IMR-90 (cell line): ENCODE measurements around the gene CPXM2. TPM values are rescaled to one million over a fixed set of nuclear protein-coding genes. Genes with fewer than 3 reads are reported as not detected.

Experiments
- ATAC-seq: fragments of 200-7000 bp; cut with Tn5 transposase; 2 replicates; pipeline ENCODE4 v1.9.1; 2020; ENCODE audit warnings: low read depth, mild to moderate bottlenecking, moderate library complexity
- BruUV-seq: library from RNA; stranded (reverse); fragments of 400-500 nt; replicated peaks from 2 replicates; lab custom pipeline; 2021; lab: Mats Ljungman, UMichigan
- CTCF ChIA-PET: fragments of 300-600 bp; formaldehyde crosslinking; extraction: SDS; loops from one replicate; lab custom pipeline; 2021; ENCODE audit warnings: antibody characterized with exemption; lab: Yijun Ruan, JAX
- POLR2A ChIA-PET: fragments of 300-600 bp; sonication (Branson Sonifier 250); formaldehyde crosslinking; loops from one replicate; lab custom pipeline; 2022; ENCODE audit warnings: antibody characterized with exemption; ENCODE audit not compliant: unreplicated experiment; lab: Charles Lee
- DNase-seq: peaks from one replicate; pipeline ENCODE4 v3.0.0; 2013
- H2AFZ ChIP-seq: replicated peaks from 2 replicates; pipeline ENCODE3; 2013; ENCODE audit warnings: low read length, mild to moderate bottlenecking; ENCODE audit not compliant: poor library complexity
- H2AK5ac ChIP-seq: 2 replicates; pipeline ENCODE4 v1.6.1; 2013; ENCODE audit warnings: low read depth, low read length, inconsistent platforms
- H2AK9ac ChIP-seq: replicated peaks from 2 replicates; pipeline ENCODE3; 2013; ENCODE audit warnings: mild to moderate bottlenecking, low read depth, low read length, moderate library complexity; ENCODE audit not compliant: poor library complexity
- H2BK120ac ChIP-seq: 2 replicates; pipeline ENCODE4 v1.6.1; 2013; ENCODE audit warnings: low read depth, low read length, inconsistent platforms
- H2BK15ac ChIP-seq: 3 replicates; pipeline ENCODE4 v1.6.1; 2013; ENCODE audit warnings: low read depth, low read length, inconsistent platforms
- H2BK20ac ChIP-seq: 2 replicates; pipeline ENCODE4 v1.6.1; 2013; ENCODE audit warnings: low read depth, mild to moderate bottlenecking, inconsistent platforms, low read length, moderate library complexity
- H2BK5ac ChIP-seq: 2 replicates; pipeline ENCODE4 v1.6.1; 2013; ENCODE audit warnings: mild to moderate bottlenecking, low read depth, low read length, inconsistent platforms; ENCODE audit not compliant: poor library complexity, severe bottlenecking
- H3K14ac ChIP-seq: replicated peaks from 2 replicates; pipeline ENCODE4 v1.6.1; 2013; ENCODE audit warnings: low read depth, low read length, inconsistent platforms
- H3K18ac ChIP-seq: 2 replicates; pipeline ENCODE4 v1.6.1; 2013; ENCODE audit warnings: low read depth, low read length, control low read depth
- H3K23ac ChIP-seq: 2 replicates; pipeline ENCODE4 v1.6.1; 2013; ENCODE audit warnings: low read depth, low read length, inconsistent platforms
- H3K27ac ChIP-seq: 2 replicates; pipeline ENCODE4 v1.5.1; 2013; ENCODE audit warnings: mild to moderate bottlenecking, control low read depth, low read length; ENCODE audit not compliant: insufficient read depth
- H3K27me3 ChIP-seq: 2 replicates; pipeline ENCODE4 v1.6.1; 2013; ENCODE audit warnings: low read length; ENCODE audit not compliant: control insufficient read depth, insufficient read depth
- H3K36me3 ChIP-seq: 2 replicates; pipeline ENCODE4 v1.6.1; 2013; ENCODE audit warnings: low read length, mixed read lengths; ENCODE audit not compliant: control insufficient read depth, insufficient read depth
- H3K4ac ChIP-seq: 2 replicates; pipeline ENCODE4 v1.6.1; 2013; ENCODE audit warnings: low read depth, low read length, inconsistent platforms
- H3K4me1 ChIP-seq: 2 replicates; pipeline ENCODE4 v1.6.1; 2013; ENCODE audit warnings: low read length, mixed read lengths; ENCODE audit not compliant: control insufficient read depth, insufficient read depth
- H3K4me2 ChIP-seq: 2 replicates; pipeline ENCODE4 v1.6.1; 2013; ENCODE audit warnings: low read depth, mild to moderate bottlenecking, control low read depth, low read length, moderate library complexity
- H3K4me3 ChIP-seq: 2 replicates; pipeline ENCODE4 v1.5.1; 2013; ENCODE audit warnings: low read depth, mild to moderate bottlenecking, control low read depth, low read length, moderate library complexity; ENCODE audit not compliant: insufficient read depth
- H3K56ac ChIP-seq: 2 replicates; pipeline ENCODE4 v1.6.1; 2013; ENCODE audit warnings: low read length, inconsistent platforms; ENCODE audit not compliant: insufficient read depth; ENCODE audit errors: extremely low read depth
- H3K79me1 ChIP-seq, 2 experiments: 2 replicates each; pipeline ENCODE4 v1.6.1; 2013; ENCODE audit warnings: low read length in 2 of 2, inconsistent platforms in 1 of 2, low read depth in 1 of 2
- H3K9ac ChIP-seq: 2 replicates; pipeline ENCODE4 v1.6.1; 2013; ENCODE audit warnings: low read depth, low read length, control low read depth
- H3K9me1 ChIP-seq: 2 replicates; pipeline ENCODE4 v1.6.1; 2013; ENCODE audit warnings: low read length, inconsistent platforms; ENCODE audit not compliant: insufficient read depth
- H3K9me3 ChIP-seq: 2 replicates; pipeline ENCODE4 v1.6.1; 2013; ENCODE audit warnings: low read length; ENCODE audit not compliant: control insufficient read depth, insufficient read depth
- H4K20me1 ChIP-seq: 2 replicates; pipeline ENCODE4 v1.6.1; 2013; ENCODE audit warnings: low read length, inconsistent platforms; ENCODE audit not compliant: insufficient read depth
- H4K5ac ChIP-seq: 2 replicates; pipeline ENCODE4 v1.6.1; 2013; ENCODE audit warnings: mild to moderate bottlenecking, low read depth, low read length, control low read depth
- H4K8ac ChIP-seq, 2 experiments: 2 replicates each; pipeline ENCODE4 v1.6.1; 2013; ENCODE audit warnings: low read depth in 2 of 2, low read length in 2 of 2, control low read depth in 1 of 2, inconsistent platforms in 1 of 2
- H4K91ac ChIP-seq: 2 replicates; pipeline ENCODE4 v1.6.1; 2013; ENCODE audit warnings: low read depth, low read length, inconsistent platforms; ENCODE audit not compliant: insufficient read depth
- BHLHE40 ChIP-seq: fragments of 150-350 bp; IDR thresholded peaks from 2 replicates; pipeline ENCODE4 v1.6.1; 2016; ENCODE audit warnings: mild to moderate bottlenecking, low read depth, low read length
- CEBPB ChIP-seq: IDR thresholded peaks from 2 replicates; pipeline ENCODE4 v1.6.1; 2012; ENCODE audit warnings: low read depth, low read length, improper control_type of control experiment
- CHD1 ChIP-seq: IDR thresholded peaks from 2 replicates; pipeline ENCODE4 v1.6.1; 2012; ENCODE audit warnings: low read depth, low read length, improper control_type of control experiment
- CTCF ChIP-seq: conservative IDR thresholded peaks from 2 replicates; pipeline ENCODE4 v1.5.1; 2012; ENCODE audit warnings: mild to moderate bottlenecking, low read depth, low read length, improper control_type of control experiment
- ELK1 ChIP-seq: fragments of 150-350 bp; IDR thresholded peaks from 2 replicates; pipeline ENCODE4 v1.6.1; 2016; ENCODE audit warnings: low read depth, mild to moderate bottlenecking, low read length, moderate library complexity, borderline replicate concordance
- FOS ChIP-seq: fragments of 150-350 bp; IDR thresholded peaks from 2 replicates; pipeline ENCODE4 v1.6.1; 2016; ENCODE audit warnings: low read depth, low read length
- MAFK ChIP-seq: IDR thresholded peaks from 2 replicates; pipeline ENCODE4 v1.6.1; 2012; ENCODE audit warnings: low read depth, low read length, improper control_type of control experiment
- MAZ ChIP-seq: IDR thresholded peaks from 2 replicates; pipeline ENCODE4 v1.6.1; 2012; ENCODE audit warnings: low read depth, mild to moderate bottlenecking, low read length, improper control_type of control experiment, moderate library complexity, borderline replicate concordance
- MXI1 ChIP-seq: IDR thresholded peaks from 2 replicates; pipeline ENCODE4 v1.6.1; 2012; ENCODE audit warnings: low read depth, mild to moderate bottlenecking, low read length, moderate library complexity, borderline replicate concordance
- NFE2L2 ChIP-seq: fragments of 150-350 bp; IDR thresholded peaks from 2 replicates; pipeline ENCODE4 v1.6.1; 2016; ENCODE audit warnings: low read depth, mild to moderate bottlenecking, low read length
- POLR2A ChIP-seq: IDR thresholded peaks from 2 replicates; pipeline ENCODE4 v1.6.1; 2012; ENCODE audit warnings: mild to moderate bottlenecking, low read depth, low read length
- RAD21 ChIP-seq: IDR thresholded peaks from 2 replicates; pipeline ENCODE4 v1.6.1; 2012; ENCODE audit warnings: low read length, improper control_type of control experiment
- RCOR1 ChIP-seq: IDR thresholded peaks from 2 replicates; pipeline ENCODE4 v1.6.1; 2012; ENCODE audit warnings: mild to moderate bottlenecking, low read length, improper control_type of control experiment; ENCODE audit not compliant: insufficient replicate concordance
- RFX5 ChIP-seq: IDR thresholded peaks from 2 replicates; pipeline ENCODE4 v1.8.0; 2012; ENCODE audit warnings: low read depth, mild to moderate bottlenecking, low read length, moderate library complexity
- SMC3 ChIP-seq: fragments of 150-350 bp; IDR thresholded peaks from 2 replicates; pipeline ENCODE4 v1.6.1; 2016; ENCODE audit warnings: low read depth, mild to moderate bottlenecking, antibody characterized with exemption, low read length, moderate library complexity
- USF2 ChIP-seq: fragments of 150-350 bp; IDR thresholded peaks from 2 replicates; pipeline ENCODE4 v1.6.1; 2017; ENCODE audit warnings: mild to moderate bottlenecking, antibody characterized with exemption, low read length, low read depth
- WGBS, 2 experiments: methylation state at CpG; one replicate each; pipeline versions ENCODE4 v1.1.5 to v1.1.7; 2013; ENCODE audit warnings: missing lambda C conversion rate in 2 of 2; ENCODE audit not compliant: insufficient read length in 1 of 2; ENCODE audit errors: extremely low coverage in 2 of 2; 5-methylcytosine and 5-hydroxymethylcytosine counted together
- dilution Hi-C: fragments of 300-500 bp; cut with HindIII; formaldehyde crosslinking; loops from one replicate; pipeline ENCODE4 v1.14.3; 2018; ENCODE audit warnings: low sequenced_read_pairs; ENCODE audit not compliant: unreplicated experiment
- in situ Hi-C: fragments of 300-500 bp; cut with MboI; formaldehyde crosslinking; loops from 3 replicates; pipeline ENCODE4 v1.14.3; 2019; ENCODE audit warnings: low sequenced_read_pairs, inconsistent platforms, mixed read lengths
- intact Hi-C: fragments of 100-400 bp; cut with micrococcal nuclease; formaldehyde crosslinking; loops from 2 replicates; pipeline ENCODE4 v1.10.0; 2022
- polyA plus RNA-seq, 3 experiments: library from polyadenylated mRNA; depleted of rRNA; stranded (reverse); fragments of >200 nt; gene quantifications; 2 replicates each; pipeline ENCODE4 v1.2.3, GENCODE V29; 2012; ENCODE audit warnings: low replicate concordance in 1 of 3
- total RNA-seq: library from RNA; depleted of rRNA; stranded (reverse); fragments of >200 nt; gene quantifications from 2 replicates; pipeline ENCODE4 v1.2.3, GENCODE V29; 2012

CPXM2 gene
- total and polyA plus RNA-seq, 2 of the 4 experiments (the other 2 are of a cell fraction) = not detected

- Histone ChIP-seq H3K4me3 (no peak overlapping the region), H3K4ac (no peak overlapping the region), H3K4me1 (no peaks in the 10 kb centered on the region), H3K9me1 (no peaks in the 10 kb centered on the region), H3K14ac (no peak overlapping the region), H3K36me3 (no peaks in the 10 kb centered on the region), H2BK120ac (no peak overlapping the region), H2BK15ac (no peak overlapping the region), H3K4me2 (no peak overlapping the region), H4K91ac (no peak overlapping the region), H2AK5ac (no peak overlapping the region), H2AFZ (no peak overlapping the region), H2AK9ac (no peak overlapping the region), H3K56ac (no peak overlapping the region), H3K79me1 (no peaks in the 10 kb centered on the region), H2BK20ac (no peak overlapping the region), H3K23ac (no peak overlapping the region), H3K27me3 (no peaks in the 10 kb centered on the region), H4K20me1 (no peaks in the 10 kb centered on the region), H4K8ac (no peak overlapping the region), H3K27ac (no peak overlapping the region), H2BK5ac (no peak overlapping the region), H3K18ac (no peak overlapping the region), H4K5ac (no peak overlapping the region), H3K9ac (no peak overlapping the region), H3K9me3 (peaks cover 33% of the 10 kb centered on the region)
- no CpG with 5 or more reads among the region's 4 CpGs for WGBS, 2 experiments
- DNase-seq (no peak), ATAC-seq (no peak)
- ChIA-PET POLR2A (no interaction called here), CTCF (no interaction called here)
- in situ Hi-C loops = no loop called here
- BruUV-seq = no TSS peak
- dilution Hi-C loops = no loop called here
- intact Hi-C loops = no loop called here
- no peak for TF ChIP-seq MXI1
- no peak for TF ChIP-seq MAZ
- TF ChIP-seq SMC3 = no peak
- no peak for TF ChIP-seq RFX5
- TF ChIP-seq NFE2L2 = no peak
- no peak for TF ChIP-seq RAD21
- TF ChIP-seq POLR2A = no peak
- TF ChIP-seq CEBPB = no peak
- TF ChIP-seq MAFK = no peak
- TF ChIP-seq CTCF = no peak
- no peak for TF ChIP-seq ELK1
- no peak for TF ChIP-seq CHD1
- no peak for TF ChIP-seq USF2
- no peak for TF ChIP-seq FOS
- no peak for TF ChIP-seq BHLHE40
- TF ChIP-seq RCOR1 = no peak
These were observed 9.4 kb downstream of the CPXM2 start for GRCh38 chr10:123882177-123882576.
